ENCODE results near the gene SMYD1.

DNA sequence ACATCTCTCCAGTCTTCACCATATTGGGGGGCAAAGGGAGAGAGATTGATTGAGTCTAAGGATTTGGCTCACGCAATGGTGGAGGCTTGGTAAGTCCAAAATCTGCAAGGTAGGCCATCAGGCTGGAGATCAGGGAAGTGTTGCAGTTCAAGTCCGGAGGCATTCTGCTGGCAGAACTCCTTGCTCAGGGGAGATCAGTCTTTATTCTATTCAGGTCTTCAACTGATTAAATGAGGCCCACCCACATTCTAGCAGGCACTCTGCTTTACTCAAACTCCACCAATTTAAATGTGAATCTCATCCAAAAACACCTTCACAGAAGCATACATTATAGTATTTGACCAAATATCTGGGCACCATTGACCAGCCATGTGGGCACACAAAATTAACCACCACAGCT, 21.4 kb downstream of the SMYD1 start:
- TF ChIP-seq POLR2AphosphoS5 (IDR thresholded peaks at IDR 0.05; ENCODE audit: insufficient read depth, low read depth, low read length) (no peak), POLR2A (IDR thresholded peaks at IDR 0.05; ENCODE audit: low read depth, low read length) (no peak), EZH2 (IDR thresholded peaks at IDR 0.05; ENCODE audit: borderline replicate concordance, low read depth, low read length, severe bottlenecking) (no peak), MYC (IDR thresholded peaks at IDR 0.05; ENCODE audit: low read depth, low read length) (no peak), JUN (IDR thresholded peaks at IDR 0.05; ENCODE audit: borderline replicate concordance, insufficient read depth, insufficient read length, low read depth) (no peak), FOS (IDR thresholded peaks at IDR 0.05; ENCODE audit: borderline replicate concordance, insufficient read depth, low read length) (no peak)
- TF ChIP-seq, protein P1, sequence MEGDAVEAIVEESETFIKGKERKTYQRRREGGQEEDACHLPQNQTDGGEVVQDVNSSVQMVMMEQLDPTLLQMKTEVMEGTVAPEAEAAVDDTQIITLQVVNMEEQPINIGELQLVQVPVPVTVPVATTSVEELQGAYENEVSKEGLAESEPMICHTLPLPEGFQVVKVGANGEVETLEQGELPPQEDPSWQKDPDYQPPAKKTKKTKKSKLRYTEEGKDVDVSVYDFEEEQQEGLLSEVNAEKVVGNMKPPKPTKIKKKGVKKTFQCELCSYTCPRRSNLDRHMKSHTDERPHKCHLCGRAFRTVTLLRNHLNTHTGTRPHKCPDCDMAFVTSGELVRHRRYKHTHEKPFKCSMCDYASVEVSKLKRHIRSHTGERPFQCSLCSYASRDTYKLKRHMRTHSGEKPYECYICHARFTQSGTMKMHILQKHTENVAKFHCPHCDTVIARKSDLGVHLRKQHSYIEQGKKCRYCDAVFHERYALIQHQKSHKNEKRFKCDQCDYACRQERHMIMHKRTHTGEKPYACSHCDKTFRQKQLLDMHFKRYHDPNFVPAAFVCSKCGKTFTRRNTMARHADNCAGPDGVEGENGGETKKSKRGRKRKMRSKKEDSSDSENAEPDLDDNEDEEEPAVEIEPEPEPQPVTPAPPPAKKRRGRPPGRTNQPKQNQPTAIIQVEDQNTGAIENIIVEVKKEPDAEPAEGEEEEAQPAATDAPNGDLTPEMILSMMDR (IDR thresholded peaks at IDR 0.05; ENCODE audit: extremely low read depth in 1 of 2, insufficient read depth in 1 of 2, low read depth in 1 of 2, low read length in 2 of 2) = no peak
- TF ChIP-seq, protein P2, sequence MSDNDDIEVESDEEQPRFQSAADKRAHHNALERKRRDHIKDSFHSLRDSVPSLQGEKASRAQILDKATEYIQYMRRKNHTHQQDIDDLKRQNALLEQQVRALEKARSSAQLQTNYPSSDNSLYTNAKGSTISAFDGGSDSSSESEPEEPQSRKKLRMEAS (IDR thresholded peaks at IDR 0.05; ENCODE audit: insufficient read depth, insufficient read length) = no peak
